Mesothelial cell of epicardium (in vitro differentiated cells): ENCODE results near the gene LTA. TPM values are rescaled to one million over a fixed set of nuclear protein-coding genes. Genes with fewer than 3 reads are reported as not detected.

Experiments used
- DNase-seq, 2 experiments: peaks; one replicate each; pipeline ENCODE4 v3.0.0; 2021; ENCODE audit warnings: low spot score in 2 of 2; ENCODE audit not compliant: unreplicated experiment in 2 of 2
- H3K27ac Mint-ChIP-seq: 2 replicates; pipeline ENCODE4 v1.8.0; 2021; ENCODE audit warnings: mixed read lengths
- H3K27me3 Mint-ChIP-seq: 2 replicates; pipeline ENCODE4 v1.8.0; 2021; ENCODE audit warnings: low read depth, mixed read lengths
- H3K36me3 Mint-ChIP-seq: 2 replicates; pipeline ENCODE4 v1.8.0; 2021; ENCODE audit warnings: mixed read lengths
- H3K4me1 Mint-ChIP-seq: 2 replicates; pipeline ENCODE4 v1.8.0; 2021; ENCODE audit warnings: mixed read lengths
- H3K4me3 Mint-ChIP-seq: 2 replicates; pipeline ENCODE4 v1.8.0; 2021; ENCODE audit warnings: mild to moderate bottlenecking, moderate library complexity, mixed read lengths
- H3K9me3 Mint-ChIP-seq: 2 replicates; pipeline ENCODE4 v1.8.0; 2021; ENCODE audit warnings: mixed read lengths
- CTCF ChIP-seq: fragments of 200-600 bp; sonication (generic); IDR thresholded peaks from one replicate; pipeline ENCODE4 v1.5.0; 2021; ENCODE audit warnings: antibody characterized with exemption; ENCODE audit not compliant: unreplicated experiment
- total RNA-seq: library from RNA; stranded (reverse); gene quantifications from 3 replicates; pipeline ENCODE4 v1.2.1, GENCODE V29; 2021

Gene LTA
- total RNA-seq, 1 donor from 2014 or later: 0.16 TPM

- DNase-seq: no peak
- no peak for TF ChIP-seq CTCF
- Mint-ChIP-seq H3K9me3 (no peaks in the 10 kb centered on the region), H3K36me3 (no peaks in the 10 kb centered on the region), H3K27me3 (peaks cover 4% of the 10 kb centered on the region), H3K4me1 (peaks cover 5% of the 10 kb centered on the region), H3K27ac (no peak overlapping the region), H3K4me3 (no peak overlapping the region)
Measured at GRCh38 chr6:31573239-31574105, 1.4 kb downstream of the LTA start.

GRCh38 chr6:31574106-31575061, 2.3 kb downstream of the LTA start:
- Mint-ChIP-seq H3K27me3 (no peaks in the 10 kb centered on the region), H3K27ac (no peak overlapping the region), H3K4me3 (no peak overlapping the region), H3K9me3 (no peaks in the 10 kb centered on the region), H3K36me3 (no peaks in the 10 kb centered on the region), H3K4me1 (peaks cover 5% of the 10 kb centered on the region)
- no peak for TF ChIP-seq CTCF
- DNase-seq: no peak

- Mint-ChIP-seq H3K27me3 (no peaks in the 10 kb centered on the region), H3K36me3 (no peaks in the 10 kb centered on the region), H3K27ac (no peak within 1 kb of the TSS), H3K4me1 (peaks cover 5% of the 10 kb centered on the region), H3K9me3 (no peaks in the 10 kb centered on the region), H3K4me3 (no peak within 1 kb of the TSS)
- no peak for TF ChIP-seq CTCF
- DNase-seq: no peak
Measured at GRCh38 chr6:31575335-31575901, 3.3 kb downstream of the LTA start, which contains the start of gene TNF. Gene TNF (plus strand): TSS chr6:31575565. CDS start chr6:31575742, 177 bp downstream.

- H3K36me3 Mint-ChIP-seq: no peaks in the 10 kb centered on the region
- peaks cover 7% of the 10 kb centered on the region for H3K4me1 Mint-ChIP-seq
- H3K9me3 Mint-ChIP-seq: no peaks in the 10 kb centered on the region
- no peak for TF ChIP-seq CTCF
- no peak for DNase-seq
- no peak overlapping the region for H3K4me3 Mint-ChIP-seq
- no peak overlapping the region for H3K27ac Mint-ChIP-seq
- H3K27me3 Mint-ChIP-seq: no peaks in the 10 kb centered on the region
Measured at GRCh38 chr6:31575952-31576685, 4.0 kb downstream of the LTA start.

GRCh38 chr6:31576897-31577578, 4.9 kb downstream of the LTA start:
- Mint-ChIP-seq H3K4me1 (peaks cover 16% of the 10 kb centered on the region), H3K27ac (no peak overlapping the region), H3K4me3 (no peak overlapping the region), H3K9me3 (no peaks in the 10 kb centered on the region), H3K36me3 (no peaks in the 10 kb centered on the region), H3K27me3 (peaks cover 2% of the 10 kb centered on the region)
- TF ChIP-seq CTCF: no peak
- no peak for DNase-seq
